IMR-90 (cell line): Measurements from ENCODE around the gene CYCS. TPM values are rescaled to one million over a fixed set of nuclear protein-coding genes. Genes with fewer than 3 reads are reported as not detected.

ENCODE experiments used
- ATAC-seq: fragments of 200-7000 bp; cut with Tn5 transposase; 2 replicates; pipeline ENCODE4 v1.9.1; 2020; ENCODE audit warnings: low read depth, mild to moderate bottlenecking, moderate library complexity
- BruUV-seq: library from RNA; stranded (reverse); fragments of 400-500 nt; replicated peaks from 2 replicates; lab custom pipeline; 2021; lab: Mats Ljungman, UMichigan
- CTCF ChIA-PET: fragments of 300-600 bp; formaldehyde crosslinking; extraction: SDS; loops from one replicate; lab custom pipeline; 2021; ENCODE audit warnings: antibody characterized with exemption; lab: Yijun Ruan, JAX
- POLR2A ChIA-PET: fragments of 300-600 bp; sonication (Branson Sonifier 250); formaldehyde crosslinking; loops from one replicate; lab custom pipeline; 2022; ENCODE audit warnings: antibody characterized with exemption; ENCODE audit not compliant: unreplicated experiment; lab: Charles Lee
- DNase-seq: peaks from one replicate; pipeline ENCODE4 v3.0.0; 2013
- H2AFZ ChIP-seq: replicated peaks from 2 replicates; pipeline ENCODE3; 2013; ENCODE audit warnings: low read length, mild to moderate bottlenecking; ENCODE audit not compliant: poor library complexity
- H2AK5ac ChIP-seq: 2 replicates; pipeline ENCODE4 v1.6.1; 2013; ENCODE audit warnings: low read depth, low read length, inconsistent platforms
- H2AK9ac ChIP-seq: replicated peaks from 2 replicates; pipeline ENCODE3; 2013; ENCODE audit warnings: mild to moderate bottlenecking, low read depth, low read length, moderate library complexity; ENCODE audit not compliant: poor library complexity
- H2BK120ac ChIP-seq: 2 replicates; pipeline ENCODE4 v1.6.1; 2013; ENCODE audit warnings: low read depth, low read length, inconsistent platforms
- H2BK15ac ChIP-seq: 3 replicates; pipeline ENCODE4 v1.6.1; 2013; ENCODE audit warnings: low read depth, low read length, inconsistent platforms
- H2BK20ac ChIP-seq: 2 replicates; pipeline ENCODE4 v1.6.1; 2013; ENCODE audit warnings: low read depth, mild to moderate bottlenecking, inconsistent platforms, low read length, moderate library complexity
- H2BK5ac ChIP-seq: 2 replicates; pipeline ENCODE4 v1.6.1; 2013; ENCODE audit warnings: mild to moderate bottlenecking, low read depth, low read length, inconsistent platforms; ENCODE audit not compliant: poor library complexity, severe bottlenecking
- H3K14ac ChIP-seq: replicated peaks from 2 replicates; pipeline ENCODE4 v1.6.1; 2013; ENCODE audit warnings: low read depth, low read length, inconsistent platforms
- H3K18ac ChIP-seq: 2 replicates; pipeline ENCODE4 v1.6.1; 2013; ENCODE audit warnings: low read depth, low read length, control low read depth
- H3K23ac ChIP-seq: 2 replicates; pipeline ENCODE4 v1.6.1; 2013; ENCODE audit warnings: low read depth, low read length, inconsistent platforms
- H3K27ac ChIP-seq: 2 replicates; pipeline ENCODE4 v1.5.1; 2013; ENCODE audit warnings: mild to moderate bottlenecking, control low read depth, low read length; ENCODE audit not compliant: insufficient read depth
- H3K27me3 ChIP-seq: 2 replicates; pipeline ENCODE4 v1.6.1; 2013; ENCODE audit warnings: low read length; ENCODE audit not compliant: control insufficient read depth, insufficient read depth
- H3K36me3 ChIP-seq: 2 replicates; pipeline ENCODE4 v1.6.1; 2013; ENCODE audit warnings: low read length, mixed read lengths; ENCODE audit not compliant: control insufficient read depth, insufficient read depth
- H3K4ac ChIP-seq: 2 replicates; pipeline ENCODE4 v1.6.1; 2013; ENCODE audit warnings: low read depth, low read length, inconsistent platforms
- H3K4me1 ChIP-seq: 2 replicates; pipeline ENCODE4 v1.6.1; 2013; ENCODE audit warnings: low read length, mixed read lengths; ENCODE audit not compliant: control insufficient read depth, insufficient read depth
- H3K4me2 ChIP-seq: 2 replicates; pipeline ENCODE4 v1.6.1; 2013; ENCODE audit warnings: low read depth, mild to moderate bottlenecking, control low read depth, low read length, moderate library complexity
- H3K4me3 ChIP-seq: 2 replicates; pipeline ENCODE4 v1.5.1; 2013; ENCODE audit warnings: low read depth, mild to moderate bottlenecking, control low read depth, low read length, moderate library complexity; ENCODE audit not compliant: insufficient read depth
- H3K56ac ChIP-seq: 2 replicates; pipeline ENCODE4 v1.6.1; 2013; ENCODE audit warnings: low read length, inconsistent platforms; ENCODE audit not compliant: insufficient read depth; ENCODE audit errors: extremely low read depth
- H3K79me1 ChIP-seq, 2 experiments: 2 replicates each; pipeline ENCODE4 v1.6.1; 2013; ENCODE audit warnings: low read length in 2 of 2, inconsistent platforms in 1 of 2, low read depth in 1 of 2
- H3K9ac ChIP-seq: 2 replicates; pipeline ENCODE4 v1.6.1; 2013; ENCODE audit warnings: low read depth, low read length, control low read depth
- H3K9me1 ChIP-seq: 2 replicates; pipeline ENCODE4 v1.6.1; 2013; ENCODE audit warnings: low read length, inconsistent platforms; ENCODE audit not compliant: insufficient read depth
- H3K9me3 ChIP-seq: 2 replicates; pipeline ENCODE4 v1.6.1; 2013; ENCODE audit warnings: low read length; ENCODE audit not compliant: control insufficient read depth, insufficient read depth
- H4K20me1 ChIP-seq: 2 replicates; pipeline ENCODE4 v1.6.1; 2013; ENCODE audit warnings: low read length, inconsistent platforms; ENCODE audit not compliant: insufficient read depth
- H4K5ac ChIP-seq: 2 replicates; pipeline ENCODE4 v1.6.1; 2013; ENCODE audit warnings: mild to moderate bottlenecking, low read depth, low read length, control low read depth
- H4K8ac ChIP-seq, 2 experiments: 2 replicates each; pipeline ENCODE4 v1.6.1; 2013; ENCODE audit warnings: low read depth in 2 of 2, low read length in 2 of 2, control low read depth in 1 of 2, inconsistent platforms in 1 of 2
- H4K91ac ChIP-seq: 2 replicates; pipeline ENCODE4 v1.6.1; 2013; ENCODE audit warnings: low read depth, low read length, inconsistent platforms; ENCODE audit not compliant: insufficient read depth
- CTCF ChIP-seq: conservative IDR thresholded peaks from 2 replicates; pipeline ENCODE4 v1.5.1; 2012; ENCODE audit warnings: mild to moderate bottlenecking, low read depth, low read length, improper control_type of control experiment
- MAZ ChIP-seq: IDR thresholded peaks from 2 replicates; pipeline ENCODE4 v1.6.1; 2012; ENCODE audit warnings: low read depth, mild to moderate bottlenecking, low read length, improper control_type of control experiment, moderate library complexity, borderline replicate concordance
- NFE2L2 ChIP-seq: fragments of 150-350 bp; IDR thresholded peaks from 2 replicates; pipeline ENCODE4 v1.6.1; 2016; ENCODE audit warnings: low read depth, mild to moderate bottlenecking, low read length
- WGBS, 2 experiments: methylation state at CpG; one replicate each; pipeline versions ENCODE4 v1.1.5 to v1.1.7; 2013; ENCODE audit warnings: missing lambda C conversion rate in 2 of 2; ENCODE audit not compliant: insufficient read length in 1 of 2; ENCODE audit errors: extremely low coverage in 2 of 2; 5-methylcytosine and 5-hydroxymethylcytosine counted together
- dilution Hi-C: fragments of 300-500 bp; cut with HindIII; formaldehyde crosslinking; loops from one replicate; pipeline ENCODE4 v1.14.3; 2018; ENCODE audit warnings: low sequenced_read_pairs; ENCODE audit not compliant: unreplicated experiment
- in situ Hi-C: fragments of 300-500 bp; cut with MboI; formaldehyde crosslinking; loops from 3 replicates; pipeline ENCODE4 v1.14.3; 2019; ENCODE audit warnings: low sequenced_read_pairs, inconsistent platforms, mixed read lengths
- intact Hi-C: fragments of 100-400 bp; cut with micrococcal nuclease; formaldehyde crosslinking; loops from 2 replicates; pipeline ENCODE4 v1.10.0; 2022
- polyA plus RNA-seq, 3 experiments: library from polyadenylated mRNA; depleted of rRNA; stranded (reverse); fragments of >200 nt; gene quantifications; 2 replicates each; pipeline ENCODE4 v1.2.3, GENCODE V29; 2012; ENCODE audit warnings: low replicate concordance in 1 of 3
- total RNA-seq: library from RNA; depleted of rRNA; stranded (reverse); fragments of >200 nt; gene quantifications from 2 replicates; pipeline ENCODE4 v1.2.3, GENCODE V29; 2012

CYCS gene
- total and polyA plus RNA-seq, 2 of the 4 experiments (the other 2 are of a cell fraction), result 22.9 to 59.0 TPM

- TF ChIP-seq NFE2L2 (no peak), MAZ (no peak)
Measured at GRCh38 chr7:25091779-25092178, 33.3 kb downstream of the CYCS start (continued).

- Histone ChIP-seq H3K23ac (no peak overlapping the region), H2BK120ac (no peak overlapping the region), H2BK15ac (no peak overlapping the region), H3K18ac (no peak overlapping the region), H4K20me1 (no peaks in the 10 kb centered on the region), H4K8ac (no peak overlapping the region), H3K27me3 (no peaks in the 10 kb centered on the region), H3K79me1 (no peaks in the 10 kb centered on the region), H2BK20ac (no peak overlapping the region), H3K9ac (no peak overlapping the region), H3K14ac (no peak overlapping the region), H3K4me1 (no peaks in the 10 kb centered on the region), H3K36me3 (no peaks in the 10 kb centered on the region), H2AFZ (no peak overlapping the region), H2AK9ac (no peak overlapping the region), H3K9me1 (no peaks in the 10 kb centered on the region), H2BK5ac (no peak overlapping the region), H3K4me2 (no peak overlapping the region), H3K56ac (no peak overlapping the region), H3K27ac (no peak overlapping the region), H4K91ac (no peak overlapping the region), H3K4me3 (no peak overlapping the region), H3K9me3 (no peaks in the 10 kb centered on the region), H3K4ac (no peak overlapping the region), H2AK5ac (no peak overlapping the region), H4K5ac (no peak overlapping the region)
- dilution Hi-C loops (loop anchor here (25.0 kb wide), 1 partner anchor 279 kb away; no protein-coding TSS in a partner anchor), intact Hi-C loops (loop anchor here (10.0 kb wide), 1 partner anchor 1226 kb away; no protein-coding TSS in a partner anchor), in situ Hi-C loops (loop anchor here (5.0 kb wide), 1 partner anchor 274 kb away; no protein-coding TSS in a partner anchor)
- ATAC-seq (no peak), DNase-seq (no peak)
- TF ChIP-seq CTCF, result no peak
- WGBS, 2 experiments, result no CpG with 5 or more reads among the region's 1 CpG
- POLR2A ChIA-PET, result no interaction called here
- CTCF ChIA-PET, result interaction anchor here (1.3 to 4.6 kb wide), 2 partner anchors 271 to 279 kb away, joined by 3 to 54 read pairs; no protein-coding TSS in a partner anchor
- no TSS peak for BruUV-seq
Measured at GRCh38 chr7:25091176-25091575, 33.9 kb downstream of the CYCS start.
